GM23248 (cell line): ENCODE results near the gene GPR12.

Source experiments
- EZH2 ChIP-seq: fragments of 200-600 bp; sonication (generic); IDR thresholded peaks from 2 replicates; pipeline ENCODE4 v1.6.1; 2018; ENCODE audit warnings: antibody characterized with exemption, mild to moderate bottlenecking; ENCODE audit not compliant: insufficient read depth, poor library complexity, severe bottlenecking
- EZH2phosphoT487 ChIP-seq: fragments of 200-600 bp; sonication (generic); IDR thresholded peaks from 2 replicates; pipeline ENCODE4 v1.6.1; 2018; ENCODE audit warnings: antibody characterized with exemption, moderate library complexity, mild to moderate bottlenecking, low read depth; ENCODE audit not compliant: insufficient read depth

- TF ChIP-seq EZH2, result no peak
- no peak for TF ChIP-seq EZH2phosphoT487
Observed at GRCh38 chr13:26705536-26705935, 55.0 kb downstream of the GPR12 start.
